H9 (cell line): ENCODE data around the gene PTP4A2. TPM values are rescaled to one million over a fixed set of nuclear protein-coding genes. Genes with fewer than 3 reads are reported as not detected.

Experiments used
- DNase-seq: peaks from one replicate; pipeline ENCODE4 v3.0.0-alpha.2; 2017
- H2AFZ ChIP-seq: one replicate; pipeline ENCODE4 v1.6.1; 2013; ENCODE audit warnings: mild to moderate bottlenecking, low read length, control low read depth, moderate library complexity
- H2AK5ac ChIP-seq: 2 replicates; pipeline ENCODE4 v1.6.1; 2013; ENCODE audit warnings: low read length, control low read depth, mixed read lengths; ENCODE audit not compliant: insufficient read length
- H2BK120ac ChIP-seq: one replicate; pipeline ENCODE4 v1.6.1; 2013; ENCODE audit warnings: low read depth, mild to moderate bottlenecking, low read length, control low read depth, inconsistent platforms; ENCODE audit not compliant: poor library complexity, severe bottlenecking
- H2BK12ac ChIP-seq: 2 replicates; pipeline ENCODE4 v1.6.1; 2013; ENCODE audit warnings: low read length, control low read depth, mixed read lengths, low read depth; ENCODE audit not compliant: insufficient read length
- H2BK15ac ChIP-seq: 2 replicates; pipeline ENCODE4 v1.6.1; 2013; ENCODE audit warnings: low read depth, low read length, control low read depth
- H2BK20ac ChIP-seq: one replicate; pipeline ENCODE4 v1.6.1; 2013; ENCODE audit warnings: low read depth, mild to moderate bottlenecking, low read length, control low read depth, inconsistent platforms; ENCODE audit not compliant: poor library complexity, severe bottlenecking
- H2BK5ac ChIP-seq: 2 replicates; pipeline ENCODE4 v1.6.1; 2013; ENCODE audit warnings: low read length, control low read depth, mixed read lengths; ENCODE audit not compliant: insufficient read length
- H3K14ac ChIP-seq: 2 replicates; pipeline ENCODE4 v1.6.1; 2013; ENCODE audit warnings: low read length, control low read depth; ENCODE audit not compliant: insufficient read depth
- H3K18ac ChIP-seq: 2 replicates; pipeline ENCODE4 v1.6.1; 2013; ENCODE audit warnings: low read depth, mild to moderate bottlenecking, mixed read lengths, low read length, control low read depth; ENCODE audit not compliant: insufficient read length
- H3K23ac ChIP-seq: 2 replicates; pipeline ENCODE4 v1.6.1; 2013; ENCODE audit warnings: low read length, control low read depth, mixed read lengths, low read depth; ENCODE audit not compliant: insufficient read length
- H3K23me2 ChIP-seq: 2 replicates; pipeline ENCODE4 v1.6.1; 2013; ENCODE audit warnings: low read depth, mild to moderate bottlenecking, mixed read lengths, low read length, control low read depth; ENCODE audit not compliant: insufficient read length, poor library complexity, severe bottlenecking
- H3K27ac ChIP-seq: 2 replicates; pipeline ENCODE4 v1.5.1; 2013; ENCODE audit warnings: low read length, control low read depth, mixed read lengths, low read depth; ENCODE audit not compliant: insufficient read length
- H3K27me3 ChIP-seq: 2 replicates; pipeline ENCODE4 v1.6.1; 2013; ENCODE audit warnings: low read length, control low read depth, inconsistent platforms; ENCODE audit not compliant: insufficient read depth
- H3K4ac ChIP-seq: 2 replicates; pipeline ENCODE4 v1.6.1; 2013; ENCODE audit warnings: low read depth, mild to moderate bottlenecking, control low read depth, inconsistent platforms, low read length, moderate library complexity
- H3K4me1 ChIP-seq: 2 replicates; pipeline ENCODE4 v1.6.1; 2013; ENCODE audit warnings: low read length, control low read depth, inconsistent platforms; ENCODE audit not compliant: insufficient read depth
- H3K4me2 ChIP-seq: 2 replicates; pipeline ENCODE4 v1.6.1; 2013; ENCODE audit warnings: low read length, control low read depth, mixed read lengths; ENCODE audit not compliant: insufficient read length, insufficient read depth
- H3K56ac ChIP-seq: 2 replicates; pipeline ENCODE4 v1.6.1; 2013; ENCODE audit warnings: low read depth, mild to moderate bottlenecking, mixed read lengths, low read length, control low read depth; ENCODE audit not compliant: insufficient read length
- H3K79me1 ChIP-seq: 2 replicates; pipeline ENCODE4 v1.6.1; 2013; ENCODE audit warnings: low read depth, mild to moderate bottlenecking, moderate library complexity, low read length, control low read depth, inconsistent platforms; ENCODE audit not compliant: insufficient read depth, poor library complexity, severe bottlenecking
- H3K79me2 ChIP-seq: 2 replicates; pipeline ENCODE4 v1.6.1; 2013; ENCODE audit warnings: low read length, control low read depth, inconsistent platforms; ENCODE audit not compliant: insufficient read depth
- H3K9ac ChIP-seq: 2 replicates; pipeline ENCODE4 v1.6.1; 2013; ENCODE audit warnings: low read length, control low read depth, mixed read lengths; ENCODE audit not compliant: insufficient read length; ENCODE audit errors: extremely low read depth
- H3K9me3 ChIP-seq: one replicate; pipeline ENCODE4 v1.6.1; 2013; ENCODE audit warnings: low read depth, low read length, inconsistent platforms; ENCODE audit not compliant: control insufficient read depth
- H3T11ph ChIP-seq: one replicate; pipeline ENCODE4 v1.6.1; 2013; ENCODE audit warnings: mild to moderate bottlenecking, low read length, control low read depth, inconsistent platforms
- H4K20me1 ChIP-seq: one replicate; pipeline ENCODE4 v1.6.1; 2013; ENCODE audit not compliant: control insufficient read depth, insufficient read length, insufficient read depth
- H4K5ac ChIP-seq: 2 replicates; pipeline ENCODE4 v1.6.1; 2013; ENCODE audit warnings: low read depth, mild to moderate bottlenecking, mixed read lengths, low read length, control low read depth; ENCODE audit not compliant: insufficient read length
- H4K8ac ChIP-seq: replicated peaks from 2 replicates; pipeline ENCODE4 v1.6.1; 2013; ENCODE audit warnings: low read length, control low read depth, mixed read lengths, low read depth; ENCODE audit not compliant: insufficient read length
- H4K91ac ChIP-seq: 2 replicates; pipeline ENCODE4 v1.6.1; 2013; ENCODE audit warnings: low read depth, mild to moderate bottlenecking, moderate library complexity, mixed read lengths, low read length, control low read depth; ENCODE audit not compliant: insufficient read length
- H3K27ac Mint-ChIP-seq, 3 experiments: 2 replicates in 2 of 3; 3 replicates in 1 of 3; pipeline ENCODE4 v1.8.0; 2020 to 2021; ENCODE audit warnings: mixed read lengths in 3 of 3, mild to moderate bottlenecking in 1 of 3, moderate library complexity in 1 of 3
- H3K27me3 Mint-ChIP-seq: 2 replicates; pipeline ENCODE4 v1.8.0; 2021; ENCODE audit warnings: low read depth, mild to moderate bottlenecking, moderate library complexity, mixed read lengths
- H3K36me3 Mint-ChIP-seq, 3 experiments: 2 replicates in 2 of 3; 3 replicates in 1 of 3; pipeline ENCODE4 v1.8.0; 2020 to 2021; ENCODE audit warnings: low read depth in 3 of 3, mixed read lengths in 3 of 3; ENCODE audit not compliant: insufficient read depth in 1 of 3
- H3K4me1 Mint-ChIP-seq, 2 experiments: 2 replicates each; pipeline ENCODE4 v1.8.0; 2020; ENCODE audit warnings: mixed read lengths in 2 of 2
- H3K4me3 Mint-ChIP-seq, 2 experiments: 2 replicates in 1 of 2; 3 replicates in 1 of 2; pipeline ENCODE4 v1.8.0; 2020 to 2021; ENCODE audit warnings: mild to moderate bottlenecking in 2 of 2, mixed read lengths in 2 of 2, moderate library complexity in 1 of 2
- H3K9me3 Mint-ChIP-seq, 2 experiments: 2 replicates in 1 of 2; 3 replicates in 1 of 2; pipeline ENCODE4 v1.8.0; 2020; ENCODE audit warnings: mild to moderate bottlenecking in 2 of 2, mixed read lengths in 2 of 2, moderate library complexity in 1 of 2
- WGBS: extraction: QIAGEN DNeasy Blood & Tissue Kit; methylation state at CpG from one replicate; pipeline ENCODE4 v1.1.7; 2013; ENCODE audit warnings: missing lambda C conversion rate, low lambda C conversion rate, mixed read lengths; ENCODE audit not compliant: insufficient read length; ENCODE audit errors: extremely low coverage; 5-methylcytosine and 5-hydroxymethylcytosine counted together
- total RNA-seq: library from RNA; stranded (reverse); gene quantifications from 2 replicates; pipeline ENCODE4 v1.2.1, GENCODE V29; 2021
- TF ChIP-seq, protein P1 (sequence below): fragments of 200-600 bp; sonication (generic); conservative IDR thresholded peaks from 3 replicates; pipeline ENCODE4 v1.8.0; 2021; ENCODE audit warnings: antibody characterized with exemption, mild to moderate bottlenecking

PTP4A2 gene
- total RNA-seq, 1 experiment from 2014 or later, result 192 TPM

DNA sequence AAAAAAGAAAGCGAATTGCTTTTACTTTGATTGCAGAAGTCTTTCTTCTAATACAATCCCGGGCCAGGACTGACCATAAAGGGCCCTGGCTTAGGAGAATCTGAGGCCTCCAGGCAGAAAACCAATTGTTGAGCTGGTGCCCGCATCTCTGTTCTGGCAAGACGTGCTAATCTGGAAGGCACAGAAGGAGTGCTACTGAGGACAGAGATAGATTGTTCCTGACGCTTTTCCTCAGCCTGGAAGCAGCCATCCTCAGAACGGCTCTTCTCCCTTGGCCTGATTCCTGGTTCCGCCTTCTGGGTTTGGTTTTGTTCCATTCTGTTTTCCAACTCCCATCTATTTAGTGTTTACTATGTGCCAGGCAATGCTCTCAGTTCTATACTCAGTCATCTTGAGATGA is 77.6 kb downstream of the PTP4A2 start:
- TF ChIP-seq, protein P1, sequence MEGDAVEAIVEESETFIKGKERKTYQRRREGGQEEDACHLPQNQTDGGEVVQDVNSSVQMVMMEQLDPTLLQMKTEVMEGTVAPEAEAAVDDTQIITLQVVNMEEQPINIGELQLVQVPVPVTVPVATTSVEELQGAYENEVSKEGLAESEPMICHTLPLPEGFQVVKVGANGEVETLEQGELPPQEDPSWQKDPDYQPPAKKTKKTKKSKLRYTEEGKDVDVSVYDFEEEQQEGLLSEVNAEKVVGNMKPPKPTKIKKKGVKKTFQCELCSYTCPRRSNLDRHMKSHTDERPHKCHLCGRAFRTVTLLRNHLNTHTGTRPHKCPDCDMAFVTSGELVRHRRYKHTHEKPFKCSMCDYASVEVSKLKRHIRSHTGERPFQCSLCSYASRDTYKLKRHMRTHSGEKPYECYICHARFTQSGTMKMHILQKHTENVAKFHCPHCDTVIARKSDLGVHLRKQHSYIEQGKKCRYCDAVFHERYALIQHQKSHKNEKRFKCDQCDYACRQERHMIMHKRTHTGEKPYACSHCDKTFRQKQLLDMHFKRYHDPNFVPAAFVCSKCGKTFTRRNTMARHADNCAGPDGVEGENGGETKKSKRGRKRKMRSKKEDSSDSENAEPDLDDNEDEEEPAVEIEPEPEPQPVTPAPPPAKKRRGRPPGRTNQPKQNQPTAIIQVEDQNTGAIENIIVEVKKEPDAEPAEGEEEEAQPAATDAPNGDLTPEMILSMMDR, result no peak
- no peak overlapping the region for H3T11ph ChIP-seq
- no peak overlapping the region for H3K18ac ChIP-seq
- no peaks in the 10 kb centered on the region for H3K9me3 Mint-ChIP-seq
- H3K14ac ChIP-seq, result no peak overlapping the region
- H2AFZ ChIP-seq, result no peak overlapping the region
- no peak overlapping the region for H3K23ac ChIP-seq
- H3K23me2 ChIP-seq, result no peaks in the 10 kb centered on the region
- no peaks in the 10 kb centered on the region for H4K20me1 ChIP-seq
- H3K27ac Mint-ChIP-seq, result no peak overlapping the region
- H3K79me2 ChIP-seq, result no peaks in the 10 kb centered on the region
- H2BK15ac ChIP-seq, result no peak overlapping the region
- no peak overlapping the region for H3K27ac ChIP-seq
- H4K91ac ChIP-seq, result no peak overlapping the region
- no peak overlapping the region for H2AK5ac ChIP-seq
- no peaks in the 10 kb centered on the region for H3K4me1 Mint-ChIP-seq
- no peak for DNase-seq
- H3K4me1 ChIP-seq, result no peaks in the 10 kb centered on the region
- H3K27me3 Mint-ChIP-seq, result no peaks in the 10 kb centered on the region; the same call in 1 of the 2 replicates
- H3K56ac ChIP-seq, result no peak overlapping the region
- H3K4me3 Mint-ChIP-seq, result no peak overlapping the region
- no peaks in the 10 kb centered on the region for H3K27me3 ChIP-seq
- no peak overlapping the region for H3K9ac ChIP-seq
- no peaks in the 10 kb centered on the region for H3K79me1 ChIP-seq
- H3K4me2 ChIP-seq, result no peak overlapping the region
- no peak overlapping the region for H4K5ac ChIP-seq
- WGBS, result no CpG with 5 or more reads among the region's 7 CpGs
- H2BK5ac ChIP-seq, result no peak overlapping the region
- no peak overlapping the region for H2BK12ac ChIP-seq
- no peaks in the 10 kb centered on the region for H3K9me3 ChIP-seq
- no peak overlapping the region for H4K8ac ChIP-seq
- H3K36me3 Mint-ChIP-seq, result no peaks in the 10 kb centered on the region
- H2BK20ac ChIP-seq, result no peak overlapping the region
- no peak overlapping the region for H3K4ac ChIP-seq
- no peak overlapping the region for H2BK120ac ChIP-seq
